Panc1 (cell line): ENCODE measurements around the gene SCPEP1. TPM values are rescaled to one million over a fixed set of nuclear protein-coding genes. Genes with fewer than 3 reads are reported as not detected.

Experiments
- ATAC-seq: fragments of 200-7000 bp; cut with Tn5 transposase; 2 replicates; pipeline ENCODE4 v1.9.1; 2020; ENCODE audit warnings: mild to moderate bottlenecking, moderate library complexity
- BruUV-seq: library from RNA; stranded (reverse); fragments of 400-500 nt; replicated peaks from 2 replicates; lab custom pipeline; 2021; lab: Mats Ljungman, UMichigan
- CTCF ChIA-PET: fragments of 300-600 bp; sonication (Branson Sonifier 250); formaldehyde crosslinking; loops from one replicate; lab custom pipeline; 2022; ENCODE audit warnings: antibody characterized with exemption; lab: Charles Lee
- POLR2A ChIA-PET: fragments of 300-600 bp; sonication (Branson Sonifier 250); formaldehyde crosslinking; loops from one replicate; lab custom pipeline; 2022; ENCODE audit warnings: antibody characterized with exemption; lab: Charles Lee
- DNase-seq: peaks from one replicate; pipeline ENCODE4 v3.0.0-alpha.2; 2010; ENCODE audit warnings: low read depth, low spot score
- H3K27ac ChIP-seq: 2 replicates; pipeline ENCODE4 v1.5.1; 2011; ENCODE audit warnings: mild to moderate bottlenecking, low read length, inconsistent platforms
- H3K27me3 ChIP-seq: fragments of 200-500 bp; sonication (Bioruptor generic); 2 replicates; pipeline ENCODE4 v1.6.0; 2014; ENCODE audit warnings: low read length, inconsistent platforms; ENCODE audit not compliant: control insufficient read depth, insufficient read depth
- H3K36me3 ChIP-seq: fragments of 200-500 bp; sonication (Bioruptor generic); 2 replicates; pipeline ENCODE4 v1.5.1; 2014; ENCODE audit warnings: inconsistent platforms, mild to moderate bottlenecking, low read length, moderate library complexity; ENCODE audit not compliant: control insufficient read depth, insufficient read depth
- H3K4me1 ChIP-seq: 2 replicates; pipeline ENCODE4 v1.5.1; 2011; ENCODE audit warnings: inconsistent platforms, mild to moderate bottlenecking, low read length, moderate library complexity; ENCODE audit not compliant: control insufficient read depth, insufficient read depth
- H3K4me3 ChIP-seq, 2 experiments: 2 replicates each; pipeline ENCODE4 v1.5.1; 2011 to 2012; ENCODE audit warnings: low read depth in 2 of 2, low read length in 2 of 2, mild to moderate bottlenecking in 2 of 2, inconsistent platforms in 1 of 2, moderate library complexity in 1 of 2
- H3K9me3 ChIP-seq: fragments of 200-500 bp; sonication (Bioruptor generic); 2 replicates; pipeline ENCODE4 v1.5.1; 2014; ENCODE audit warnings: low read depth, mild to moderate bottlenecking, inconsistent platforms, low read length, moderate library complexity; ENCODE audit not compliant: control insufficient read depth, insufficient read depth
- POLR2AphosphoS5 ChIP-seq: IDR thresholded peaks from 2 replicates; pipeline ENCODE4 v1.6.1; 2012; ENCODE audit warnings: mild to moderate bottlenecking, low read depth, low read length, moderate library complexity
- SIN3A ChIP-seq: IDR thresholded peaks from 2 replicates; pipeline ENCODE4 v1.6.1; 2012; ENCODE audit warnings: low read depth, mild to moderate bottlenecking, low read length, moderate library complexity, borderline replicate concordance; ENCODE audit not compliant: insufficient read depth
- TCF7L2 ChIP-seq: IDR thresholded peaks from 2 replicates; pipeline ENCODE4 v1.6.1; 2011; ENCODE audit warnings: mild to moderate bottlenecking, low read depth, low read length, inconsistent platforms
- in situ Hi-C: cut with HindIII; loops from 2 replicates; pipeline ENCODE4 v1.10.0; 2016; ENCODE audit warnings: low sequenced_read_pairs, low pct_unique_long_range_greater_than_20kb
- intact Hi-C: fragments of 100-400 bp; cut with micrococcal nuclease; formaldehyde crosslinking; loops from one replicate; pipeline ENCODE4 v1.10.0; 2022; ENCODE audit not compliant: unreplicated experiment
- total RNA-seq: library from RNA; stranded (reverse); gene quantifications from one replicate; pipeline ENCODE4 v1.2.1, GENCODE V29; 2021; ENCODE audit not compliant: unreplicated experiment
- TF ChIP-seq, protein P1 (sequence below): fragments of 450-650 bp; IDR thresholded peaks from 2 replicates; pipeline ENCODE4 v1.5.1; 2017; ENCODE audit warnings: mild to moderate bottlenecking
- TF ChIP-seq, protein P2 (sequence below), 2 experiments: IDR thresholded peaks; 2 replicates each; pipeline ENCODE4 v1.6.1; 2011 to 2012; ENCODE audit warnings: low read depth in 2 of 2, control low read depth in 1 of 2, low read length in 1 of 2, mild to moderate bottlenecking in 1 of 2, moderate library complexity in 1 of 2; ENCODE audit not compliant: insufficient read depth in 1 of 2

Gene SCPEP1
- total RNA-seq, 1 experiment from 2014 or later, result 50.7 TPM

- no peaks in the 10 kb centered on the region for H3K27me3 ChIP-seq
- TF ChIP-seq SIN3A, result no peak
- TF ChIP-seq TCF7L2, result no peak
- TF ChIP-seq, protein P1, sequence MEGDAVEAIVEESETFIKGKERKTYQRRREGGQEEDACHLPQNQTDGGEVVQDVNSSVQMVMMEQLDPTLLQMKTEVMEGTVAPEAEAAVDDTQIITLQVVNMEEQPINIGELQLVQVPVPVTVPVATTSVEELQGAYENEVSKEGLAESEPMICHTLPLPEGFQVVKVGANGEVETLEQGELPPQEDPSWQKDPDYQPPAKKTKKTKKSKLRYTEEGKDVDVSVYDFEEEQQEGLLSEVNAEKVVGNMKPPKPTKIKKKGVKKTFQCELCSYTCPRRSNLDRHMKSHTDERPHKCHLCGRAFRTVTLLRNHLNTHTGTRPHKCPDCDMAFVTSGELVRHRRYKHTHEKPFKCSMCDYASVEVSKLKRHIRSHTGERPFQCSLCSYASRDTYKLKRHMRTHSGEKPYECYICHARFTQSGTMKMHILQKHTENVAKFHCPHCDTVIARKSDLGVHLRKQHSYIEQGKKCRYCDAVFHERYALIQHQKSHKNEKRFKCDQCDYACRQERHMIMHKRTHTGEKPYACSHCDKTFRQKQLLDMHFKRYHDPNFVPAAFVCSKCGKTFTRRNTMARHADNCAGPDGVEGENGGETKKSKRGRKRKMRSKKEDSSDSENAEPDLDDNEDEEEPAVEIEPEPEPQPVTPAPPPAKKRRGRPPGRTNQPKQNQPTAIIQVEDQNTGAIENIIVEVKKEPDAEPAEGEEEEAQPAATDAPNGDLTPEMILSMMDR, result no peak
- TF ChIP-seq, protein P2, sequence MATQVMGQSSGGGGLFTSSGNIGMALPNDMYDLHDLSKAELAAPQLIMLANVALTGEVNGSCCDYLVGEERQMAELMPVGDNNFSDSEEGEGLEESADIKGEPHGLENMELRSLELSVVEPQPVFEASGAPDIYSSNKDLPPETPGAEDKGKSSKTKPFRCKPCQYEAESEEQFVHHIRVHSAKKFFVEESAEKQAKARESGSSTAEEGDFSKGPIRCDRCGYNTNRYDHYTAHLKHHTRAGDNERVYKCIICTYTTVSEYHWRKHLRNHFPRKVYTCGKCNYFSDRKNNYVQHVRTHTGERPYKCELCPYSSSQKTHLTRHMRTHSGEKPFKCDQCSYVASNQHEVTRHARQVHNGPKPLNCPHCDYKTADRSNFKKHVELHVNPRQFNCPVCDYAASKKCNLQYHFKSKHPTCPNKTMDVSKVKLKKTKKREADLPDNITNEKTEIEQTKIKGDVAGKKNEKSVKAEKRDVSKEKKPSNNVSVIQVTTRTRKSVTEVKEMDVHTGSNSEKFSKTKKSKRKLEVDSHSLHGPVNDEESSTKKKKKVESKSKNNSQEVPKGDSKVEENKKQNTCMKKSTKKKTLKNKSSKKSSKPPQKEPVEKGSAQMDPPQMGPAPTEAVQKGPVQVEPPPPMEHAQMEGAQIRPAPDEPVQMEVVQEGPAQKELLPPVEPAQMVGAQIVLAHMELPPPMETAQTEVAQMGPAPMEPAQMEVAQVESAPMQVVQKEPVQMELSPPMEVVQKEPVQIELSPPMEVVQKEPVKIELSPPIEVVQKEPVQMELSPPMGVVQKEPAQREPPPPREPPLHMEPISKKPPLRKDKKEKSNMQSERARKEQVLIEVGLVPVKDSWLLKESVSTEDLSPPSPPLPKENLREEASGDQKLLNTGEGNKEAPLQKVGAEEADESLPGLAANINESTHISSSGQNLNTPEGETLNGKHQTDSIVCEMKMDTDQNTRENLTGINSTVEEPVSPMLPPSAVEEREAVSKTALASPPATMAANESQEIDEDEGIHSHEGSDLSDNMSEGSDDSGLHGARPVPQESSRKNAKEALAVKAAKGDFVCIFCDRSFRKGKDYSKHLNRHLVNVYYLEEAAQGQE (IDR thresholded peaks at IDR 0.05; ENCODE audit: insufficient read depth in 1 of 2, low read depth in 2 of 2, low read length in 1 of 2), result no peak
- no peak for TF ChIP-seq POLR2AphosphoS5
- DNase-seq (no peak), ATAC-seq (no peak)
- POLR2A ChIA-PET, result no interaction called here
- H3K36me3 ChIP-seq, result no peaks in the 10 kb centered on the region
- no peak overlapping the region for H3K27ac ChIP-seq
- no peak overlapping the region for H3K4me3 ChIP-seq
- H3K4me1 ChIP-seq, result no peaks in the 10 kb centered on the region
- CTCF ChIA-PET, result interaction anchor here (0.7 kb wide), 1 partner anchor 46 kb away, joined by 5 read pairs; no protein-coding TSS in a partner anchor
- in situ Hi-C loops, result no loop called here
- H3K9me3 ChIP-seq, result no peaks in the 10 kb centered on the region
- BruUV-seq, result no TSS peak
- intact Hi-C loops, result no loop called here
These were observed 25.0 kb downstream of the SCPEP1 start for GRCh38 chr17:57002904-57003303.

DNA sequence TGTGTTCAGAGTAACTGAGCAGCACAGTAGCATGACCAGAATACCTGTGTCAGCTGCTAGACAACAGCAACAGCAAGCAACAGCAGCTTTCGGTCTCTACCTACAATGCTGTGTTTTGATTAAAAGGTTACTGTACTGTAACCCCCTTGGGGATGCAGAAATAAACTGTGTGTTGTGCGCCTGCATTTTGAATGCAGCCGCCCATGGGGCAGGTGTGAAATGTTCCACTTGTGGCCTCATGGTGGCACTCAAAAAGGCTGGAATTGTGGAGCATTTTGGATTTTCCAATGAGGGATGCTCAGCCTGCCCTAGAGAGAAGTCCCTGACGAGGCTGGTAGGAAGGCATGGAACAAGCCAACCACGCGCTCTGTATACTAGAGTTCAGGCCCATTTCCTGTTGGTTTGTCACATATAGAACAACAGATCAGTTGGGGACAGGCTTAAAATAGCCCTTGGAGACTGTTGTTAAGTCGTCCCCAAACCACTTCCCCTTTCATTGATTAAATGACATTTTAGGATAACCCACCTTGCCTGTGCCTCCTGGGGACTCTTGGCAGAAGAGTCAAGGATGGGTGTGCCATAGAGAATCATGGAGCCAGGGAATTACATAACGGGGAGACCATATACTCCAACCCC lies 27.1 kb downstream of the SCPEP1 start:
- Histone ChIP-seq H3K36me3 (no peaks in the 10 kb centered on the region), H3K9me3 (no peaks in the 10 kb centered on the region), H3K4me3 (no peak overlapping the region), H3K27ac (no peak overlapping the region), H3K4me1 (no peaks in the 10 kb centered on the region), H3K27me3 (no peaks in the 10 kb centered on the region)
- no peak for DNase-seq
- POLR2A ChIA-PET, result no interaction called here
- TF ChIP-seq, protein P1, result peak; percentile 55
- TF ChIP-seq TCF7L2 (no peak), POLR2AphosphoS5 (no peak), SIN3A (no peak)
- TF ChIP-seq, protein P2 (IDR thresholded peaks at IDR 0.05; ENCODE audit: insufficient read depth in 1 of 2, low read depth in 2 of 2, low read length in 1 of 2), result no peak
- intact Hi-C loops, result no loop called here
- peak; percentile 64; the same call in 1 of the 2 replicates for ATAC-seq
- in situ Hi-C loops, result no loop called here
- no TSS peak for BruUV-seq
- CTCF ChIA-PET, result no interaction called here
